ENCODE results near the gene NUBPL. TPM values are rescaled to one million over a fixed set of nuclear protein-coding genes. Genes with fewer than 3 reads are reported as not detected.
"Not testable (repeated sequence)": the region's sequence is repeated elsewhere in the genome, so short reads cannot be mapped to it uniquely, and the experiment has no call there.

NUBPL gene
- total and polyA plus RNA-seq, 5 donors from 2014 or later, result 4.2 to 9.9 (median 7.8) TPM

- no peaks in the 10 kb centered on the region for H3K36me3 ChIP-seq (ENCODE audit: control insufficient read depth, insufficient read depth, low read length)
- no peaks in the 10 kb centered on the region for H3K4me1 ChIP-seq (ENCODE audit: control insufficient read depth, insufficient read depth, low read length, poor library complexity, severe bottlenecking)
- peaks cover 0 to 4% (median under 1%) of the 10 kb centered on the region in 4 donors for H3K4me1 Mint-ChIP-seq
- no peak overlapping the region for H3K4me3 Mint-ChIP-seq
- no peak for DNase-seq
- peaks cover 9% of the 10 kb centered on the region for H3K36me3 Mint-ChIP-seq
- no peaks in the 10 kb centered on the region for H3K27me3 ChIP-seq (ENCODE audit: control insufficient read depth, insufficient read depth, low read length)
- no peak overlapping the region for H3K4me3 ChIP-seq (ENCODE audit: low read depth, low read length)
- no peaks in the 10 kb centered on the region for H3K9me3 ChIP-seq (ENCODE audit: control insufficient read depth in 2 of 2, low read length in 2 of 2)
- no peaks in the 10 kb centered on the region for H3K27me3 Mint-ChIP-seq
- peak overlapping the region in 1 of 3 donors; percentile 42 for H3K27ac Mint-ChIP-seq
- H3K27ac ChIP-seq (ENCODE audit: insufficient read depth, low read length, poor library complexity, severe bottlenecking), result no peak overlapping the region
- peaks cover 0 to 2% (median 0%) of the 10 kb centered on the region in 7 donors for H3K9me3 Mint-ChIP-seq
- no peak for ATAC-seq (ENCODE audit: low read depth in 2 of 2)
Observed at GRCh38 chr14:31696378-31696777, 135.2 kb downstream of the NUBPL start.

DNA sequence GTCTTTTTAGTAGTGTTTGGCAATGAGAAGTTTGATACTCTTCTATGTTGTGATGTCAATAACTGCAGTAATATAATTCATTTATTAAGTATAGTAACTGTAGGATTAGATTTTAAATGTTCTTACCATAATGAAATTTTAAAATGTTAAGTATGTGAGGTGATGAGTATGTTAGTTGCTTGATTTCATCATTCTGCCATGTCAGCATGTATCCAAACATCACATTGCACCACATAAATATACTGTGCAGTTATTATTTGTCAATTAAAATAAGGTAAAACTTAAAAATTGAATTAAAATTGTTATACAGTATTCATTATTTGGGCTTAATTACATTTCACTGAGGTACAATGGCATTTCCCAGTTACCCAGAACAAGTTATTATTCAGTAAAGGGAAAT lies 138.6 kb downstream of the NUBPL start:
- peaks cover 3% of the 10 kb centered on the region for H3K36me3 ChIP-seq (ENCODE audit: control insufficient read depth, insufficient read depth, low read length)
- H3K9me3 ChIP-seq (ENCODE audit: control insufficient read depth in 2 of 2, low read length in 2 of 2), result peaks cover 0 to 6% of the 10 kb centered on the region in 2 experiments
- H3K27ac ChIP-seq (ENCODE audit: insufficient read depth, low read length, poor library complexity, severe bottlenecking), result no peak overlapping the region
- no peak overlapping the region for H3K4me3 Mint-ChIP-seq
- H3K36me3 Mint-ChIP-seq, result peaks cover 42% of the 10 kb centered on the region
- H3K27ac Mint-ChIP-seq, result no peak overlapping the region
- peaks cover 0 to 16% (median 4%) of the 10 kb centered on the region in 7 donors for H3K9me3 Mint-ChIP-seq
- H3K27me3 ChIP-seq (ENCODE audit: control insufficient read depth, insufficient read depth, low read length), result no peaks in the 10 kb centered on the region
- DNase-seq (no peak), ATAC-seq (ENCODE audit: low read depth in 2 of 2) (no peak)
- H3K4me1 ChIP-seq (ENCODE audit: control insufficient read depth, insufficient read depth, low read length, poor library complexity, severe bottlenecking), result no peaks in the 10 kb centered on the region
- H3K4me1 Mint-ChIP-seq, result no peaks in the 10 kb centered on the region
- H3K4me3 ChIP-seq (ENCODE audit: low read depth, low read length), result no peak overlapping the region
- H3K27me3 Mint-ChIP-seq, result no peaks in the 10 kb centered on the region

DNA sequence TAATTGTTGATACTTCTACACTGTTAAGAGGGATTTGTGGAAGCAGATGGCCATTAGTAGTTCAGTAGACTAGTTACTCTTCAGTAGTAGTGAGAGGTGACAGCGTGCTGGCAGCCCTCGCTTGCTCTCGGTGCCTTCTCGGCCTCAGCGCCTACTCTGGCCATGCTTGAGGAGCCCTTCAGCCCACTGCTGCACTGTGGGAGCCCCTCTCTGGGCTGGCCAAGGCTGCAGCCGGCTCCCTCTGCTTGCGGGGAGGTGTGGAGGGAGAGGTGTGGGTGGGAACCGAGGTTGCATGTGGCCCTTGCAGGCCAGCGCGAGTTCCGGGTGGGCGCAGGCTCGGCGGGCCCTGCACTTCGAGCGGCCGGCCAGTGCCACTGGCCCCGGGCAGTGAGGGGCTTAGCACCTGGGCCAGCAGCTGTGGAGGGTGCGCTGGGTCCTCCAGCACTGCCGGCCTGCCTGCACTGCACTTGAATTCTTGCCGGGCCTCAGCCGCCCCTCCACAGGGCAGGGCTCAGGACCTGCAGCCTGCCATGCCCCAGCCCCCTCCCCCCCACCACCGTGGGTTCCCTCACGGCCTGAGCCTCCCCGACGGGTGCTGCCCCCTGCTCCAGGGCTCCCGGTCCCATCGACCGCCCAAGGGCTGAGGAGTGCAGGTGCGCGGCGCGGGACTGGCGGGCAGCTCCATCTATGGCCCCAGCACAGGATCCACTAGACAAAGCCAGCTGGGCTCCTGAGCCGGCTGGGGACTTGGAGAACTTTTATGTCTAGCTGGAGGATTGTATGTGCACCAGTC lies 139.3 kb downstream of the NUBPL start:
- Histone ChIP-seq H3K27me3 (ENCODE audit: control insufficient read depth, insufficient read depth, low read length) (no peaks in the 10 kb centered on the region), H3K4me1 (ENCODE audit: control insufficient read depth, insufficient read depth, low read length, poor library complexity, severe bottlenecking) (no peaks in the 10 kb centered on the region), H3K36me3 (ENCODE audit: control insufficient read depth, insufficient read depth, low read length) (peaks cover 3% of the 10 kb centered on the region), H3K4me3 (ENCODE audit: low read depth, low read length) (no peak overlapping the region), H3K27ac (ENCODE audit: insufficient read depth, low read length, poor library complexity, severe bottlenecking) (no peak overlapping the region), H3K9me3 (ENCODE audit: control insufficient read depth in 2 of 2, low read length in 2 of 2) (peaks cover 0 to 6% of the 10 kb centered on the region in 2 experiments)
- no peaks in the 10 kb centered on the region for H3K27me3 Mint-ChIP-seq
- H3K36me3 Mint-ChIP-seq, result peaks cover 44% of the 10 kb centered on the region
- no peaks in the 10 kb centered on the region for H3K4me1 Mint-ChIP-seq
- peaks cover 0 to 16% (median 4%) of the 10 kb centered on the region in 7 donors for H3K9me3 Mint-ChIP-seq
- no peak overlapping the region for H3K27ac Mint-ChIP-seq
- no peak for DNase-seq
- no peak overlapping the region for H3K4me3 Mint-ChIP-seq
- ATAC-seq (ENCODE audit: low read depth in 2 of 2), result no peak

DNA sequence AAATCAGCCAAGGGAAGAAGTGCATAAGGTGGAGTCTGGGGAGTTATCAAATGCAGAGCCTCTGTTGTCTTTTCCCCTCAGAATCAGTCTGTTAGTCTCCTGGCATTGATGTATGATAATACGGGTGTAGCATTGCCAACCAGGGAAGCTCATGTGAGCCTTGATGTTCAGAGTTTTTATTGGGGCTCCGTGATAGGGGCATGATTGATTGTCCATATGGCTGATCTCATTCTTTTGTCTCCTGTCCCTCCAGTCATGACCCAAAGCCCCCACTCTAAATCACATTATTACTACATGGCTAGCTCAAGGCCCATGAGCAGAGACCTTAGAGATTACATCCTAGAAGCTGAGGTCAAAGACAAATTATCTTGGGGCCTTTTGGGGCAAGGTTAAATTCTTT lies 140.9 kb downstream of the NUBPL start:
- H3K9me3 Mint-ChIP-seq, result peaks cover 0 to 17% (median 4%) of the 10 kb centered on the region in 7 donors

GRCh38 chr14:31703056-31703455 lies 141.9 kb downstream of the NUBPL start:
- peaks cover 0 to 2% (median 0%) of the 10 kb centered on the region in 4 donors for H3K4me1 Mint-ChIP-seq
- Histone ChIP-seq H3K4me3 (ENCODE audit: low read depth, low read length) (no peak overlapping the region), H3K27me3 (ENCODE audit: control insufficient read depth, insufficient read depth, low read length) (no peaks in the 10 kb centered on the region), H3K27ac (ENCODE audit: insufficient read depth, low read length, poor library complexity, severe bottlenecking) (no peak overlapping the region), H3K4me1 (ENCODE audit: control insufficient read depth, insufficient read depth, low read length, poor library complexity, severe bottlenecking) (no peaks in the 10 kb centered on the region), H3K9me3 (ENCODE audit: control insufficient read depth in 2 of 2, low read length in 2 of 2) (peaks cover 0 to 6% of the 10 kb centered on the region in 2 experiments), H3K36me3 (ENCODE audit: control insufficient read depth, insufficient read depth, low read length) (peaks cover 3% of the 10 kb centered on the region)
- no peak overlapping the region for H3K4me3 Mint-ChIP-seq
- H3K27ac Mint-ChIP-seq, result no peak overlapping the region
- ATAC-seq (ENCODE audit: low read depth in 2 of 2), result no peak
- no peaks in the 10 kb centered on the region for H3K27me3 Mint-ChIP-seq
- no peak for DNase-seq
- peaks cover 48% of the 10 kb centered on the region for H3K36me3 Mint-ChIP-seq
- H3K9me3 Mint-ChIP-seq, result peaks cover 0 to 17% (median 5%) of the 10 kb centered on the region in 7 donors

More for the DNA sequence above, 140.9 kb downstream of the NUBPL start:
- Mint-ChIP-seq H3K27me3 (no peaks in the 10 kb centered on the region), H3K27ac (no peak overlapping the region), H3K36me3 (peaks cover 45% of the 10 kb centered on the region), H3K4me1 (no peaks in the 10 kb centered on the region), H3K4me3 (no peak overlapping the region)
- H3K9me3 ChIP-seq (ENCODE audit: control insufficient read depth in 2 of 2, low read length in 2 of 2), result peaks cover 0 to 6% of the 10 kb centered on the region in 2 experiments
- H3K27ac ChIP-seq (ENCODE audit: insufficient read depth, low read length, poor library complexity, severe bottlenecking), result no peak overlapping the region
- H3K27me3 ChIP-seq (ENCODE audit: control insufficient read depth, insufficient read depth, low read length), result no peaks in the 10 kb centered on the region
- no peaks in the 10 kb centered on the region for H3K4me1 ChIP-seq (ENCODE audit: control insufficient read depth, insufficient read depth, low read length, poor library complexity, severe bottlenecking)
- peaks cover 3% of the 10 kb centered on the region for H3K36me3 ChIP-seq (ENCODE audit: control insufficient read depth, insufficient read depth, low read length)
- no peak overlapping the region for H3K4me3 ChIP-seq (ENCODE audit: low read depth, low read length)
- no peak for ATAC-seq (ENCODE audit: low read depth in 2 of 2)
- DNase-seq, result no peak

DNA sequence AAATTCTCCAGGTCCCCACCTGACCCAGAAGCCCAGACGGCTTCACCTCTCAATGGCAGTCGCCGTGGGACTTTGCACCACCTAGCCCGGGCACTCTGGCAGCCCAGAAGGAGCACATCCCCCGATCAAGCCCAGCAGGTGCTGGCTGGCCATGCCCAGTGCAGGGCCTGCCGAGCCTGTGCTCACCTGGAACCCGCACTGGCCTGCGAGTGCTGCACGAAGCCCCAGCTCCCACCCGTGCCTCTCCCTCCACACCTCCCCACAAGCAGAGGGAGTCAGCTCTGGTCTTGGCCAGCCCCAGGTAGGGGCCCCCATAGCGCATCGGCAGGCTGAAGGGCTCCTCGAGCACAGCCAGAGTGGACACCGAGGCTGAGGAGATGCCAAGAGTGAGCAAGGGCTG lies 144.5 kb downstream of the NUBPL start:
- H3K27ac ChIP-seq (ENCODE audit: insufficient read depth, low read length, poor library complexity, severe bottlenecking), result no peak overlapping the region
- H3K36me3 ChIP-seq (ENCODE audit: control insufficient read depth, insufficient read depth, low read length), result peaks cover 3% of the 10 kb centered on the region
- no peaks in the 10 kb centered on the region for H3K4me1 ChIP-seq (ENCODE audit: control insufficient read depth, insufficient read depth, low read length, poor library complexity, severe bottlenecking)
- H3K4me1 Mint-ChIP-seq, result peaks cover 0 to 2% (median 0%) of the 10 kb centered on the region in 4 donors
- no peaks in the 10 kb centered on the region for H3K27me3 Mint-ChIP-seq
- H3K4me3 ChIP-seq (ENCODE audit: low read depth, low read length), result no peak overlapping the region
- no peaks in the 10 kb centered on the region for H3K27me3 ChIP-seq (ENCODE audit: control insufficient read depth, insufficient read depth, low read length)
- peaks cover 0 to 6% of the 10 kb centered on the region in 2 experiments for H3K9me3 ChIP-seq (ENCODE audit: control insufficient read depth in 2 of 2, low read length in 2 of 2)
- no peak overlapping the region for H3K4me3 Mint-ChIP-seq
- peaks cover 60% of the 10 kb centered on the region for H3K36me3 Mint-ChIP-seq
- ATAC-seq (ENCODE audit: low read depth in 2 of 2), result no peak
- H3K9me3 Mint-ChIP-seq, result peaks cover 0 to 17% (median 6%) of the 10 kb centered on the region in 7 donors
- H3K27ac Mint-ChIP-seq, result no peak overlapping the region
- no peak for DNase-seq

DNA sequence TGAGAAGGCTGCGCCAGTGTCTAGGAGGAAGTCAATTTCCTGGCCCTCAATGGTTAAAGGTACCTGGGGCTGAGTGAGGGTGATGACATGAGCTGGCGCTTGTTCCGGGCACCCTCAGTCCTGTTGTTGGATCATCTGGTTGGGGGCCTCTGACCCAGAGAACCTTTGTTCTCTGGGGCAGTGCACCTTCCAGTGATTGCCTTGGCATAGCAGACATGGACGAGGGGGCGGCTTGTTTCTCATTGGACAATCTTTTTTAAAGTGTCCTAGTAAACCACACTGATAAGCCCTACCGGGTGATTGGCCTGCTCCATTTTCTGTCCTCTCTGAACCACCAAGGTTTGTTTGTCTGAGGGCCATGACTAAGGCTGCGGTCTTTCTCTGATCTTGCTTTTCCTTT lies 147.5 kb downstream of the NUBPL start:
- not testable (repeated sequence) for H3K4me3 Mint-ChIP-seq; H3K27me3 ChIP-seq (ENCODE audit: control insufficient read depth, insufficient read depth, low read length); H3K4me1 Mint-ChIP-seq; H3K9me3 ChIP-seq (ENCODE audit: control insufficient read depth in 2 of 2, low read length in 2 of 2); H3K4me1 ChIP-seq (ENCODE audit: control insufficient read depth, insufficient read depth, low read length, poor library complexity, severe bottlenecking); H3K36me3 ChIP-seq (ENCODE audit: control insufficient read depth, insufficient read depth, low read length); H3K27ac ChIP-seq (ENCODE audit: insufficient read depth, low read length, poor library complexity, severe bottlenecking); DNase-seq; H3K27ac Mint-ChIP-seq; H3K4me3 ChIP-seq (ENCODE audit: low read depth, low read length); ATAC-seq (ENCODE audit: low read depth in 2 of 2); H3K27me3 Mint-ChIP-seq
- H3K36me3 Mint-ChIP-seq, result peaks cover 43% of the 10 kb centered on the region
- H3K9me3 Mint-ChIP-seq, result peaks cover 0 to 10% (median 5%) of the 10 kb centered on the region in 7 donors
